Right atrium auricular region (tissue), 2 donors: ENCODE measurements around the gene ALDH7A1. TPM values are rescaled to one million over a fixed set of nuclear protein-coding genes. Genes with fewer than 3 reads are reported as not detected.

Experiments
- DNase-seq: peaks from one replicate; pipeline ENCODE4 v3.0.0-alpha.2; 2019; ENCODE audit warnings: low spot score
- H3K27ac ChIP-seq, 2 donors: fragments of 200-600 bp; sonication (generic); 1 replicate in 1 of 2; 2 replicates in 1 of 2; pipeline ENCODE4 v1.5.1; 2016 to 2019
- H3K27me3 ChIP-seq, 2 donors: fragments of 200-600 bp; sonication (generic); one replicate each; pipeline versions ENCODE4 v1.5.1 to v1.6.0; 2017 to 2019
- H3K36me3 ChIP-seq: fragments of 200-600 bp; sonication (generic); one replicate; pipeline ENCODE4 v1.5.1; 2016
- H3K4me1 ChIP-seq, 2 donors: fragments of 200-600 bp; sonication (generic); one replicate each; pipeline versions ENCODE4 v1.5.1 to v1.6.0; 2017 to 2019
- H3K4me3 ChIP-seq, 2 donors: fragments of 200-600 bp; sonication (generic); 1 replicate in 1 of 2; 2 replicates in 1 of 2; pipeline ENCODE4 v1.5.1; 2017 to 2019; ENCODE audit warnings: mild to moderate bottlenecking in 1 of 2, moderate library complexity in 1 of 2
- H3K9me3 ChIP-seq, 2 donors: fragments of 200-600 bp; sonication (generic); one replicate each; pipeline ENCODE4 v1.5.1; 2019
- CTCF ChIP-seq, 2 donors: fragments of 200-600 bp; sonication (generic); IDR thresholded peaks; one replicate each; pipeline ENCODE4 v1.5.1; 2019; ENCODE audit warnings: antibody characterized with exemption in 2 of 2
- total RNA-seq, 2 donors: library from RNA; depleted of rRNA; stranded (reverse); fragments of >200 nt; gene quantifications; one replicate each; pipeline ENCODE4 v1.1.0, GENCODE V29; 2016

ALDH7A1 gene
- total RNA-seq, 2 donors from 2014 or later = 9.6 to 13.9 TPM

- no peak for TF ChIP-seq CTCF (IDR thresholded peaks at IDR 0.05)
- DNase-seq = no peak
- no peaks in the 10 kb centered on the region for H3K9me3 ChIP-seq
- no peaks in the 10 kb centered on the region for H3K27me3 ChIP-seq
- no peak overlapping the region for H3K27ac ChIP-seq
- no peaks in the 10 kb centered on the region for H3K36me3 ChIP-seq
- no peak overlapping the region for H3K4me3 ChIP-seq
- peaks cover 0 to 31% of the 10 kb centered on the region in 2 donors for H3K4me1 ChIP-seq
Observed at GRCh38 chr5:126527892-126528291, 67.1 kb downstream of the ALDH7A1 start.

GRCh38 chr5:126527158-126527557 lies 67.9 kb downstream of the ALDH7A1 start:
- H3K4me1 ChIP-seq = peaks cover 0 to 31% of the 10 kb centered on the region in 2 donors
- H3K36me3 ChIP-seq = no peaks in the 10 kb centered on the region
- H3K9me3 ChIP-seq = no peaks in the 10 kb centered on the region
- H3K4me3 ChIP-seq = no peak overlapping the region
- H3K27me3 ChIP-seq = no peaks in the 10 kb centered on the region
- no peak for TF ChIP-seq CTCF (IDR thresholded peaks at IDR 0.05)
- DNase-seq = no peak
- H3K27ac ChIP-seq = no peak overlapping the region

- DNase-seq = no peak
- H3K4me1 ChIP-seq = peaks cover 0 to 24% of the 10 kb centered on the region in 2 donors
- H3K4me3 ChIP-seq = no peak overlapping the region
- H3K9me3 ChIP-seq = no peaks in the 10 kb centered on the region
- H3K27me3 ChIP-seq = no peaks in the 10 kb centered on the region
- no peak for TF ChIP-seq CTCF (IDR thresholded peaks at IDR 0.05)
- H3K27ac ChIP-seq = peak overlapping the region; percentile 71 to 83
- H3K36me3 ChIP-seq = no peaks in the 10 kb centered on the region
Observed at GRCh38 chr5:126526493-126526892, 68.5 kb downstream of the ALDH7A1 start.

GRCh38 chr5:126525630-126526245 lies 69.3 kb downstream of the ALDH7A1 start:
- no peaks in the 10 kb centered on the region for H3K9me3 ChIP-seq
- H3K4me3 ChIP-seq = no peak overlapping the region
- no peaks in the 10 kb centered on the region for H3K27me3 ChIP-seq
- no peak for TF ChIP-seq CTCF (IDR thresholded peaks at IDR 0.05)
- peaks cover 0 to 24% of the 10 kb centered on the region in 2 donors for H3K4me1 ChIP-seq
- no peaks in the 10 kb centered on the region for H3K36me3 ChIP-seq
- peak overlapping the region; percentile 71 to 83 for H3K27ac ChIP-seq
- peak; percentile 84 for DNase-seq

- no peaks in the 10 kb centered on the region for H3K9me3 ChIP-seq
- no peak for TF ChIP-seq CTCF (IDR thresholded peaks at IDR 0.05)
- DNase-seq = peak; percentile 46
- H3K4me3 ChIP-seq = no peak overlapping the region
- H3K27me3 ChIP-seq = no peaks in the 10 kb centered on the region
- peaks cover 0 to 38% of the 10 kb centered on the region in 2 donors for H3K4me1 ChIP-seq
- H3K36me3 ChIP-seq = no peaks in the 10 kb centered on the region
- H3K27ac ChIP-seq = peak overlapping the region; percentile 50 to 83
Observed at GRCh38 chr5:126523818-126524510, 71.1 kb downstream of the ALDH7A1 start.
